Stomach (tissue), 9 donors: ENCODE measurements around the gene CLEC18A. TPM values are rescaled to one million over a fixed set of nuclear protein-coding genes. Genes with fewer than 3 reads are reported as not detected.
"Not testable (repeated sequence)": the region's sequence is repeated elsewhere in the genome, so short reads cannot be mapped to it uniquely, and the experiment has no call there.

Experiments used
- DNase-seq, 2 donors: peaks; one replicate each; pipeline versions ENCODE4 v3.0.0 to v3.0.0-alpha.2; 2013 to 2019
- H3K27ac ChIP-seq, 5 donors: fragments of 200-600 bp in 4 of 5; sonication (generic) in 4 of 5; one replicate each; pipeline ENCODE4 v1.5.1; 2013 to 2019; ENCODE audit warnings: mild to moderate bottlenecking in 1 of 5, moderate library complexity in 1 of 5
- H3K27me3 ChIP-seq, 3 donors: fragments of 200-600 bp; sonication (generic); one replicate each; pipeline ENCODE4 v1.5.1; 2017 to 2019; ENCODE audit warnings: mixed run types in 1 of 3
- H3K36me3 ChIP-seq, 4 donors: fragments of 200-600 bp; sonication (generic); 1 replicate in 3 of 4; 2 replicates in 1 of 4; pipeline ENCODE4 v1.5.1; 2016 to 2019
- H3K4me1 ChIP-seq, 4 donors: fragments of 200-600 bp; sonication (generic); one replicate each; pipeline ENCODE4 v1.5.1; 2016 to 2019
- H3K4me3 ChIP-seq, 4 donors: fragments of 200-600 bp; sonication (generic) in 3 of 4; one replicate each; pipeline ENCODE4 v1.5.1; 2016 to 2019; ENCODE audit warnings: mild to moderate bottlenecking in 1 of 4
- H3K9me3 ChIP-seq, 4 donors: fragments of 200-600 bp; sonication (generic); one replicate each; pipeline ENCODE4 v1.5.1; 2016 to 2019
- WGBS, 5 donors: extraction: QIAGEN DNeasy Blood & Tissue Kit in 3 of 5; methylation state at CpG; one replicate each; pipeline versions ENCODE4 v1.1.5 to v1.1.7; 2013 to 2018; 5-methylcytosine and 5-hydroxymethylcytosine counted together
- intact Hi-C: fragments of 100-400 bp; cut with DNase I; formaldehyde crosslinking; loops from one replicate; pipeline ENCODE4 v1.15.1; 2023; ENCODE audit warnings: low total_unique reads
- polyA plus RNA-seq, 3 donors: library from polyadenylated mRNA; stranded (reverse); fragments of 200-250 nt; gene quantifications; one replicate each; pipeline ENCODE4 v1.2.3, GENCODE V29; 2013
- total RNA-seq, 5 donors: library from RNA; depleted of rRNA; stranded (reverse); fragments of >200 nt; gene quantifications; one replicate each; pipeline versions ENCODE4 v1.1.0 to v1.2.3, GENCODE V29; 2014 to 2016
- donor health status: healthy with polysubstance abuse.
- donor health status: Bipolar disorder and iron deficiency.
- donor health status: healthy.

The CLEC18A gene
- total and polyA plus RNA-seq, 8 donors: 0.31 to 3.6 (median 1.3) TPM; not detected in 1

DNA sequence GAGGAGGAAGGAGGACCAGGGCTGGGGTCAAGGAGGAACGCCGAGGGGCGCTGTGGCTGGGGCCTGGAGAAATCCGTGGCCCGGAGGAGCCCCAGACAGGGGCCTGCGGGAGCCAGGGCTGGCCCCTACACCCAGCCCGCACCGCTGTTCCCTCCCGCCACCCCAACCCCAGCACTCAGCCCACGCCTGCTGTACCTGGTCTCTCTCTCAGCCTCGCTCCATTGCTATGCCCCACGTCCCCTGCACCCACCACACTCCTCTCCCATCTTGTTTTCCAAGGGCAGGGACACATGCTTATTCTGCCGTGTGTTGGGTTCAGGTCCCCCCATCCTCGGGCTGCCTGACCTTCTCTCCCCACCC lies 518 bp downstream of the CLEC18A start:
- H3K27me3 ChIP-seq, H3K36me3 ChIP-seq, intact Hi-C loops, H3K27ac ChIP-seq, H3K4me1 ChIP-seq, H3K9me3 ChIP-seq, H3K4me3 ChIP-seq, DNase-seq: not testable (repeated sequence)
- WGBS, 5 donors: no CpG with 5 or more reads among the region's 14 CpGs

DNA sequence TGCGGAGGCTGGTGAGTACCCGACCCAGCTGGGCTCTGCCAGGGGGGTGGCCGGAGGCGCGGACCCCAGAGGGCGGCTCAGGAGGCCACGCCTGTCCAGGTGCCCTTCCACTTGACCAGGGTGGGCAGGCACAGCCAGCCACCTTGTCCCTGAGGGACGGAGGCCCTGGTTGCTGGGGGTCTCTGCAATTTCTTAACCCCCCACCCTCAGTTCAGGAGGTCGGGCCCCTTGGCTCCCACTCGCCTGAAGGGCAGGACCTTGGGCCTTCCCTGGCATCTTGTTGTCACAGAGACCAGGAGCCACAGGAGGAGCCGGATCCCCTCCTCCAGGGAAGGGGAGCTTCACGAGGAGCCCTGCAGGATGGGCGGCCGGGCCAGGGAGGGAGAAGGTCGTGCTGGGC lies 982 bp downstream of the CLEC18A start:
- H3K27ac ChIP-seq, H3K36me3 ChIP-seq, DNase-seq, H3K9me3 ChIP-seq, intact Hi-C loops, H3K27me3 ChIP-seq, H3K4me3 ChIP-seq, H3K4me1 ChIP-seq: not testable (repeated sequence)
- WGBS, 5 donors: 84 to 96% (median 90%) methylated on average over 2 to 3 of the region's 15 CpGs; no CpG with 5 or more reads in 1 of the 5 donors

DNA sequence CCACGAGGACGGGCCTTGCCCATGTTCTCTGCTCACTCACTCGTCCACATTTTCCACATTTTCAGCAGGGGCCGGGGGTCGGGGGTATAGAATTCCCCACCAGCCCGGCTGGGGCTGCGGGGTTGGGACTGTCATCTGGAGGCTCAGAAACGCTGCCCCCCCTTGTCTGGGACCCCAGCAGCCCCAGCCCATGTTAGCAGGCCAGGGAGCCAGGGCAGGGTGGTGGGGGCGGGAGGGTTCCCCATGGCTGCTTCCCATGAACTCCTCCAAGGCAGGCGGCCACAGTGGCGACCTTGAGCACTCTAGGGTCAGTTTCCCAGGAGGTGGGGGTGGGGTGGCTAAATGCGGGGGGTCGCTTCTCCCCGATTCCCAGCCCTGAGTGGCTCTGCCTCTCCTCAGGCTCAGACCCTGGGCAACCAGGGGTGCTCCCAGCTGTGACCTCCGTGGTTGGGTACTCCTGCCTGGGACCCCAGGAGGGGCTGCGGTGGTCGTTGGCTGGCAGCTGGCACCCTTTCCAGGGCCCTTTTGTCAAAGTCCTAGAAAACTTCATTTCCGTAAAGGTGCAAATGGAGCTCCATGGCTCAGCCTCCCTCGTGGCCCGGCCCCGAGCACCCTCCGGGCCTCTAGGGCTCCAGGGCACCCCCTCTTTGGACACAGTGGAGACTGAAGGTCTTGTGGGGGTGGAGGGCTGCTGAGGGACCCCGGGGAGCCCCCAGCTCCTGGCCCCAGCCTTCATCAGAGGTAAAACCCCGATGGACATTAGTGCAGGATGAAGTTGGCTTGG lies 1.6 kb downstream of the CLEC18A start:
- 49 to 90% (median 75%) methylated on average over 4 to 17 of the region's 24 CpGs for WGBS, 5 donors
- not testable (repeated sequence) for DNase-seq

DNA sequence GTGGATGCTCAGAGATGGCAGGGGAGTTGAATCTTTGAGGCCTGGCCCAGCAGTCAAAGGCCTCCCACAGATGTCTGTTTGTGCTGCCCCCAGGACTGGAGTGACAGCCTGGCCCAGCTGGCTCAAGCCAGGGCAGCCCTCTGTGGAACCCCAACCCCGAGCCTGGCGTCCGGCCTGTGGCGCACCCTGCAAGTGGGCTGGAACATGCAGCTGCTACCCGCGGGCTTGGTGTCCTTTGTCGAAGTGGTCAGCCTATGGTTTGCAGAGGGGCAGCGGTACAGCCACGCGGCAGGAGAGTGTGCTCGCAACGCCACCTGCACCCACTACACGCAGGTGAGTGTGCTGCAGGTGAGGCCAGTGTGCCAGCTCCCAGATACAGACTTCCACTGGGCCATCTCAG lies 3.1 kb downstream of the CLEC18A start:
- DNase-seq, H3K4me3 ChIP-seq, H3K27ac ChIP-seq, intact Hi-C loops, H3K9me3 ChIP-seq, H3K36me3 ChIP-seq, H3K4me1 ChIP-seq, H3K27me3 ChIP-seq: not testable (repeated sequence)
- 81 to 95% (median 92%) methylated on average over 5 to 13 of the region's 13 CpGs for WGBS, 5 donors

More for the DNA sequence above, 1.6 kb downstream of the CLEC18A start:
- H3K4me3 ChIP-seq, H3K27ac ChIP-seq, H3K36me3 ChIP-seq, H3K9me3 ChIP-seq, H3K4me1 ChIP-seq, intact Hi-C loops, H3K27me3 ChIP-seq: not testable (repeated sequence)

DNA sequence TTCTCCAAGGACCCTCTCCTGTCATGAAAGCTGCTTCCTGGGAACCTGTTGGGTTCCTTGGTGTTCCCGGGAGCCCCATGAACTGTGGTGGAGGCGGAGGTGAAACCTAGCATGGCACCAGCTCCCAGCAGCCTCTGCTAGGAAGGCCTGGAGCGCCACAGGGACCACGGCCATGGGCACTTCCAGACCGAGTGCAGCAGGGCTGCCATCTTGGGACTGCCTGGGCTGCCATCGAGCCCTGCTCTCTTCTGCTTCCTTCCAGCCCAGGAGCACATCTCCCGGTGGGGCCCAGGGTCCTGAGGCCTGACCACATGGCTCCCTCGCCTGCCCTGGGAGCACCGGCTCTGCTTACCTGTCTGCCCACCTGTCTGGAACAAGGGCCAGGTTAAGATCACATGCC lies 12.2 kb downstream of the CLEC18A start:
- 91 to 100% (median 92%) methylated on average over 1 to 4 of the region's 9 CpGs; no CpG with 5 or more reads in 2 of the 5 donors for WGBS, 5 donors
- DNase-seq, H3K36me3 ChIP-seq, H3K9me3 ChIP-seq, H3K27me3 ChIP-seq, H3K4me1 ChIP-seq, H3K27ac ChIP-seq, H3K4me3 ChIP-seq, intact Hi-C loops: not testable (repeated sequence)

DNA sequence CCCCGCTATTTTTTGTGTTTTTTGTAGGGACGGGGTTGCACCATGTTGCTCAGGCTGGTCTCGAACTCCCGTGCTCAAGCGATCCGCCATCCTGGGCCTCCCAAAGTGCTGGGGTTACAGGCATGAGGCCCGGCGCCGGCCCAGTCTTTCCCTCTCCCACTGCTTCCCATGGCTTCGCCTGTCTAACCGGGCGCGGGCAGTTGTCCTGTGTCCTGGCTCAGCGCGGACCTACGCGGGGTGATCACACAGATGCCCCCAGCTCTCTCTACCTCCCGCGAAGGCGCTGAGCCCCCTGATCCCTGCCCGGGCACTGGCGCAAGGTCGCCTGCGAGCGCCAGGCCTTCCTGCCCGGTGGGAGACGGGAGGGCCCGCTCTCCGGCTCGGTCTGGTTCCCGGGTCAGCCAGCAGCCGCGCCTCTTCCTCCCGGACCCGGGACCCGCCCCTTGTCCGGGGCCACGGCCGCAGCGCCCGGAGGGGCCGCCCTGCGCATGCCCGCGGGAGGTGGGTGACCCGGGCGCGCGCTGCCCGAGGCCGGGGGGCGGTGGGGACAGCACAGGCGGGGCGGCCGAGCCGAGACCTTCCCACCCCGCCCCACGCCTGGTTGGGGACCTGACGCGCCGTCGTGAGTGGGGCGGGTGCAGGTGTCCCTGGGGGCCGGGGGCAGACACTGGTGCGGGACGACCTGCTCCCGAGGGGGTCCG lies 14.0 kb downstream of the CLEC18A start:
- DNase-seq: peak; percentile 59 to 79
- H3K9me3 ChIP-seq, H3K4me1 ChIP-seq, H3K27me3 ChIP-seq, H3K36me3 ChIP-seq, intact Hi-C loops: not testable (repeated sequence)
- Histone ChIP-seq H3K4me3 (peak overlapping the region; percentile 37 to 59 (median 52)), H3K27ac (peak overlapping the region in 4 of 5 donors; percentile 27 to 76 (median 58))
- 11 to 59% (median 29%) methylated on average over 5 to 53 of the region's 68 CpGs for WGBS, 5 donors

DNA sequence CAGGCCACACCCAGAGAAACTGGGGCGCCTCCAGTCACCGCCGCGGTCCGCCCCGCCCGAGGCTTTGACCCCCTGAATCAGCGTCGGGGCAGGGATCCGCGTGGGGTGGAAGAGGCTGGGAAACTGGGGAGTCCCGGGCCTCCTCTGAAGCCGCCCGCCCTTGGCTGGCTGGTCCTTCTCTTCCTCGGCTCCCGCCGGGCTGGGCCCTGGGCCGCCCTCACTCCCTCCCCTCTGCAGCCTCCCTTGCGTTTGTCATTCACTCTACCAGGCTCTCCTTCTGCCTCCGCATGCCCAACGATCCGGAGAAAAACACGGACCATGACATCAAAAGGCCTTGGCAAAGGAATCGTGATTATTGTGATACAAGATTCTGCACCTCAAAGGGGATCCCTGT lies 14.5 kb downstream of the CLEC18A start:
- H3K36me3 ChIP-seq, H3K9me3 ChIP-seq, H3K27me3 ChIP-seq, DNase-seq, intact Hi-C loops, H3K4me1 ChIP-seq: not testable (repeated sequence)
- Histone ChIP-seq H3K4me3 (peak overlapping the region; percentile 37 to 59 (median 52)), H3K27ac (peak overlapping the region in 3 of 5 donors; percentile 27 to 76 (median 60))
- 10 to 33% methylated on average over 4 to 5 of the region's 24 CpGs; no CpG with 5 or more reads in 3 of the 5 donors for WGBS, 5 donors

DNA sequence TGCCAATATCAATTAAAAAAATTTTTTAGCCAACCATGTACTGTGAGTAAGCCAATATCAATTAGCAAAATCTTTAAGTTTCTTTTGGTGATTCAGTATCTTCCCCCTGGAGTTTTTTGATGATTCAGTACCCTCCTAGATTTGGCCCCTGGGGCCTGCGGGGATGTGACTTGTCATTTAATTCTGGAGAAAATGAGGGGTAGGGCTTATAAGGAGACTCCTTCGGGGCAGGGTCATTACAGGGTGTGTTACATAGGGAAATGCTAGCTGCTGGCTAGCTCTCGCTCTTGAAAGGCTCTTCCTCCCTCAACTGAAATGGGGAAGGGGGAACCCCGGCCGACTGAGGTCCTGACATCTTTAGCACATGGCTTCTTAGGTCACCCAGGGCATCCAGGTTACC lies 16.6 kb downstream of the CLEC18A start:
- H3K9me3 ChIP-seq, H3K27me3 ChIP-seq, H3K4me1 ChIP-seq, H3K4me3 ChIP-seq, intact Hi-C loops, H3K36me3 ChIP-seq, DNase-seq, H3K27ac ChIP-seq: not testable (repeated sequence)
- no CpG with 5 or more reads among the region's 5 CpGs for WGBS, 5 donors

DNA sequence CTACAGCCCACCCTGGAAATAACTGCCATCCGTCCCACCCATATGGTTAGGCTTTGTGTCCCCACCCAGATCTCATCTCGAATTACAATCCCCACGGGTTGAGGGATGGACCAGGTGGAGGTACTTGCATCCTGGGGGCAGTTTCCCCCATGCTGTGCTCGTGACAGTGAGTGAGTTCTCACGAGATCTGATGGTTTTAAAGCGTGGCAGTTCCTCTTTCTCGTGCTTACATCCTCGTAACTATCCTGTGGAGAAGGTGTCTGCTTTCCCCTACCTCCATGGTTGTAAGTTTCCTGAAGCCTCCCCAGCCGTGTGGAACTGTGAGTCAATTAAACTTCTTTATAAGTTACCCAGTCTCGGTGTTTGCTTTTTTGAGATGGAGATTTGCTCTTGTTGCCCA lies 17.0 kb downstream of the CLEC18A start:
- H3K27ac ChIP-seq, H3K27me3 ChIP-seq, H3K36me3 ChIP-seq, intact Hi-C loops, H3K4me1 ChIP-seq, H3K4me3 ChIP-seq, DNase-seq, H3K9me3 ChIP-seq: not testable (repeated sequence)
- WGBS, 5 donors: no CpG with 5 or more reads among the region's 10 CpGs

DNA sequence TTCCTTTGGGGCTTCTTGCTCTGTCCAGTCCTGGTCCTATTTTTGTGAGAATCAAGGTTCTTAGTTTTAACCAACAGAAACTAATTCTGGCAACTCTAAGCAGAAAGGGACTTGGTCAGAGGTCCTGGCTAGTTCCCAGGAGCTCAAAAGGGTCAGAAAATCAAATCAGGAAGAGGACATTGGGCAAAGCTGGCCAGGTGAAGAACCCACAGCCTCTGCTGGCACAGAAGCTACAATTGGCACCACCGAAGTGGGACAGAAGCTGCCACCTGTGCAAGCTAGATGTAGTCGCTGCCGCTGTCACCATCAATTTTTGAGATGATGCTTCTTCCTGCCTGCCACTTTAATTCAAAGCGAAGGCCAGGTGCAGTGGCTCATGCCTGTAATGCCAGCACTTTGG lies 18.5 kb downstream of the CLEC18A start:
- H3K27me3 ChIP-seq, DNase-seq, H3K36me3 ChIP-seq, H3K27ac ChIP-seq, H3K4me1 ChIP-seq, H3K4me3 ChIP-seq, H3K9me3 ChIP-seq, intact Hi-C loops: not testable (repeated sequence)
- WGBS, 5 donors: 67 to 93% (median 85%) methylated on average over 1 to 3 of the region's 4 CpGs; no CpG with 5 or more reads in 1 of the 5 donors

DNA sequence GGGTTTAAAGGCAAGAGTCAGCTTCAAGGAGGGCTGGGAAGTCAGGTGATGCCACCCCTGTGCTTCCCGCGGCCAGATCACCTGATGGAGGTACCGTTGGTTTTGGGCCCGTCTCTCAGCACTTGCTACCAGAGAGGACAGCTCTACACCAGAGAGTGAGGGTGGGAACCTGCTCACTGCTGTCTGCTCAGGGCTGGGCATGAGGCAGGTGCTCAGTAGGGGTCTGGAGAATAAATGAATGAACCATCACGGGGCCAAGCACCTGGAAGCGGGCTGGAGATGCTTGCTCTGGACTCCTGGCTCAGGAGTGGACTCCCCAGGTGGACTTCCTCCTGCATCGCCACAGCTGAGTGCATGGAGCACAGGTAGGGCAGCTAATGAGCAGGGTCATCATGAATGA lies 21.0 kb downstream of the CLEC18A start:
- H3K9me3 ChIP-seq, H3K36me3 ChIP-seq, intact Hi-C loops, H3K27me3 ChIP-seq, H3K27ac ChIP-seq, DNase-seq, H3K4me1 ChIP-seq, H3K4me3 ChIP-seq: not testable (repeated sequence)
- 47 to 90% (median 66%) methylated on average over 3 to 4 of the region's 7 CpGs; no CpG with 5 or more reads in 1 of the 5 donors for WGBS, 5 donors

DNA sequence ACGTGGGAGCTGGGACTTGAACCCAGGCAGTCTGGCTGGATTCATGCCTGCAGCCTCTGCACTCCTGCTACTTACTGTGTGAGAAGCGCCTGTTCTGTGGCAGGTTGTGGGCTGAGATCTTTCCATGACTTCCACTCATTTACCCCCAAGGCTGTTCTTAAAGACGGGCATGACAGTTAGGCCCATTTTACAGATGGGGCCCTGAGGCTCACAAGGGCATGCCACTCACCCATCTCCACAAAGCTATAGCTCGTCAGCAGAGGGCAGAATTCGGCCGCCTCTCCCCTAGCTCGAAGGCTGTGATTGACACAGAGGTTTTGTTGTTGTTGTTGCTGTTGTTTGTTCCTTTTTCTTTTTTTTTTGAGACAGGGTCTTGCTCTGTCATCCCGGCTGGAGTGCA lies 21.8 kb downstream of the CLEC18A start:
- H3K27me3 ChIP-seq, intact Hi-C loops, H3K4me3 ChIP-seq, H3K27ac ChIP-seq, H3K9me3 ChIP-seq, DNase-seq, H3K4me1 ChIP-seq: not testable (repeated sequence)
- peaks cover 0 to 14% (median 9%) of the 10 kb centered on the region in 4 donors for H3K36me3 ChIP-seq
- 71 to 97% (median 89%) methylated on average over 1 to 6 of the region's 8 CpGs for WGBS, 5 donors
